Keratinocyte (primary cell): ENCODE results near the gene MAZ. TPM values are rescaled to one million over a fixed set of nuclear protein-coding genes. Genes with fewer than 3 reads are reported as not detected.

Experiments used
- DNase-seq: peaks from one replicate; pipeline ENCODE4 v3.0.0-alpha.2; 2011; ENCODE audit warnings: low read depth, missing footprints, low spot score
- FAIRE-seq: peaks from 2 replicates; lab custom pipeline; 2011; peaks lifted over from hg19 to GRCh38; lab: Jason Lieb, UNC
- H2AFZ ChIP-seq: 2 replicates; pipeline ENCODE4 v1.6.0; 2012; ENCODE audit warnings: low read length, control low read depth, inconsistent platforms; ENCODE audit not compliant: control insufficient read depth
- H3K27ac ChIP-seq: 2 replicates; pipeline ENCODE4 v1.5.1; 2011; ENCODE audit warnings: low read length; ENCODE audit not compliant: control insufficient read depth, insufficient read depth
- H3K27me3 ChIP-seq: 3 replicates; pipeline ENCODE4 v1.6.0; 2011; ENCODE audit warnings: low read length; ENCODE audit not compliant: control insufficient read depth, insufficient read depth; ENCODE audit errors: extremely low read depth
- H3K36me3 ChIP-seq, 2 experiments: 2 replicates in 1 of 2; 3 replicates in 1 of 2; pipeline ENCODE4 v1.5.1; 2011; ENCODE audit warnings: low read length in 2 of 2, mild to moderate bottlenecking in 1 of 2; ENCODE audit not compliant: control insufficient read depth in 2 of 2, insufficient read depth in 2 of 2; ENCODE audit errors: extremely low read depth in 1 of 2
- H3K4me1 ChIP-seq: 3 replicates; pipeline ENCODE4 v1.5.1; 2011; ENCODE audit warnings: low read length; ENCODE audit not compliant: control insufficient read depth, insufficient read depth; ENCODE audit errors: extremely low read depth
- H3K4me2 ChIP-seq: 3 replicates; pipeline ENCODE4 v1.6.0; 2011; ENCODE audit warnings: low read depth, low read length; ENCODE audit not compliant: control insufficient read depth, insufficient read depth; ENCODE audit errors: extremely low read depth
- H3K4me3 ChIP-seq, 3 experiments: fragments of 200-600 bp in 1 of 3; sonication (generic) in 1 of 3; 2 replicates in 2 of 3; 3 replicates in 1 of 3; pipeline ENCODE4 v1.5.1; 2011 to 2016; ENCODE audit warnings: low read length in 3 of 3, mild to moderate bottlenecking in 3 of 3, control low read depth in 2 of 3, inconsistent platforms in 1 of 3, low read depth in 1 of 3, mixed read lengths in 1 of 3, mixed run types in 1 of 3, moderate library complexity in 1 of 3; ENCODE audit not compliant: control insufficient read depth in 2 of 3, insufficient read depth in 2 of 3; ENCODE audit errors: extremely low read depth in 1 of 3
- H3K79me2 ChIP-seq: 2 replicates; pipeline ENCODE4 v1.6.0; 2012; ENCODE audit warnings: low read length; ENCODE audit not compliant: control insufficient read depth, insufficient read depth
- H3K9ac ChIP-seq: 3 replicates; pipeline ENCODE4 v1.6.0; 2011; ENCODE audit warnings: low read length; ENCODE audit not compliant: control insufficient read depth, insufficient read depth; ENCODE audit errors: extremely low read depth
- H3K9me1 ChIP-seq: 3 replicates; pipeline ENCODE4 v1.6.0; 2011; ENCODE audit warnings: low read length; ENCODE audit not compliant: control insufficient read depth, insufficient read depth; ENCODE audit errors: extremely low read depth
- H3K9me3 ChIP-seq: 2 replicates; pipeline ENCODE4 v1.5.1; 2012; ENCODE audit warnings: low read depth, low read length; ENCODE audit not compliant: control insufficient read depth
- H4K20me1 ChIP-seq: 3 replicates; pipeline ENCODE4 v1.6.0; 2011; ENCODE audit warnings: low read length; ENCODE audit not compliant: control insufficient read depth, insufficient read depth; ENCODE audit errors: extremely low read depth
- CTCF ChIP-seq, 3 experiments: IDR thresholded peaks in 1 of 3; conservative IDR thresholded peaks in 1 of 3; optimal IDR thresholded peaks in 1 of 3; 2 replicates in 2 of 3; 3 replicates in 1 of 3; pipeline versions ENCODE3 to v1.5.1; 2011; ENCODE audit warnings: low read length in 3 of 3, mild to moderate bottlenecking in 3 of 3, moderate library complexity in 2 of 3, control low read depth in 1 of 3, inconsistent platforms in 1 of 3; ENCODE audit not compliant: insufficient read depth in 2 of 3; ENCODE audit errors: extremely low read depth in 1 of 3
- EZH2 ChIP-seq: IDR thresholded peaks from one replicate; pipeline ENCODE4 v1.6.1; 2012; ENCODE audit warnings: inconsistent platforms, mild to moderate bottlenecking, low read length, moderate library complexity
- dilution Hi-C: fragments of 300-500 bp; cut with MboI; formaldehyde crosslinking; loops from one replicate; pipeline ENCODE4 v1.7.0; 2020; ENCODE audit warnings: low sequenced_read_pairs; ENCODE audit not compliant: extremely low pct_ligation_motif_present
- polyA plus RNA-seq, 5 experiments: library from polyadenylated mRNA; depleted of rRNA in 3 of 5; stranded (reverse) in 3 of 5; stranded (forward) in 1 of 5; unstranded in 1 of 5; fragments of >200 nt; gene quantifications; 1 replicate in 1 of 5; 2 replicates in 3 of 5; 3 replicates in 1 of 5; pipeline versions ENCODE4 v1.2.1 to v1.2.3, GENCODE V29; 2011 to 2012; ENCODE audit warnings: missing spikeins in 2 of 5, low read depth in 1 of 5, low replicate concordance in 1 of 5
- small RNA-seq, 3 experiments: library from RNA; depleted of rRNA; stranded (forward); fragments of <200 nt; gene quantifications; one replicate each; pipeline ENCODE3, GENCODE V24; 2012; ENCODE audit warnings: low read depth in 3 of 3, low replicate concordance in 1 of 3; ENCODE audit not compliant: insufficient read length in 3 of 3

Gene MAZ
- polyA plus RNA-seq, 1 donor (not counting 4 experiments of a cell fraction or from before 2014, with no cell fraction given), result 48.5 TPM

GRCh38 chr16:29860218-29860617 is 53.9 kb downstream of the MAZ start:
- peaks cover 8% of the 10 kb centered on the region for H3K79me2 ChIP-seq
- no peak for TF ChIP-seq CTCF (optimal IDR thresholded peaks at IDR 0.05 in 1 of 3, IDR thresholded peaks at IDR 0.05 in 1 of 3, conservative IDR thresholded peaks at IDR 0.05 in 1 of 3; ENCODE audit: extremely low read depth in 1 of 3, insufficient read depth in 2 of 3, low read length in 3 of 3)
- no peak for TF ChIP-seq EZH2
- no peak overlapping the region for H3K4me2 ChIP-seq
- no peak overlapping the region for H3K4me3 ChIP-seq
- FAIRE-seq (no peak), DNase-seq (no peak)
- H3K9me1 ChIP-seq, result peaks cover 2% of the 10 kb centered on the region
- dilution Hi-C loops, result no loop called here
- H2AFZ ChIP-seq, result no peak overlapping the region
- H4K20me1 ChIP-seq, result no peaks in the 10 kb centered on the region
- H3K27ac ChIP-seq, result no peak overlapping the region
- H3K9me3 ChIP-seq, result no peaks in the 10 kb centered on the region
- no peaks in the 10 kb centered on the region for H3K27me3 ChIP-seq
- peaks cover 6% of the 10 kb centered on the region for H3K4me1 ChIP-seq
- no peak overlapping the region for H3K9ac ChIP-seq
- peaks cover 9 to 13% of the 10 kb centered on the region in 2 experiments for H3K36me3 ChIP-seq

Small RNAs within 50 kb of the gene (small RNA-seq; reads per million reads assigned to genes)
- gene AC009133.6, result 0 reads per million in 3 experiments
- 0 reads per million in 3 experiments for gene AC120114.4

Other genes with a start within 250 kb of the MAZ start
- 0.01 to 0.07 TPM in 2 of 3 replicates, not detected in the other for gene SPN, start 143.3 kb upstream of the MAZ start, polyA plus RNA-seq
- gene QPRT, start 127.3 kb upstream of the MAZ start, polyA plus RNA-seq, result 8.8 to 21.3 TPM (median 8.9 TPM) in 3 replicates
- not detected in 3 replicates for gene C16orf54, start 60.5 kb upstream of the MAZ start, polyA plus RNA-seq
- 0.01 TPM in 1 of 3 replicates, not detected in the others for gene ZG16, start 28.3 kb upstream of the MAZ start, polyA plus RNA-seq
- 36.3 to 48.3 TPM (median 43.7 TPM) in 3 replicates for gene KIF22, start 15.8 kb upstream of the MAZ start, polyA plus RNA-seq
- not detected in 3 replicates for gene PRRT2, start 5.7 kb downstream of the MAZ start, polyA plus RNA-seq
- gene PAGR1, start 9.6 kb downstream of the MAZ start, polyA plus RNA-seq, result 6.4 to 17.1 TPM (median 13.6 TPM) in 3 replicates
- gene MVP, start 13.9 kb downstream of the MAZ start, polyA plus RNA-seq, result 130 to 213 TPM (median 148 TPM) in 3 replicates
- 49.5 to 94.6 TPM (median 60.0 TPM) in 3 replicates for gene CDIPT, start 56.7 kb downstream of the MAZ start, polyA plus RNA-seq
- gene SEZ6L2, start 93.0 kb downstream of the MAZ start, polyA plus RNA-seq, result 0.68 to 2.5 TPM (median 1.5 TPM) in 3 replicates
- 0.71 to 1.8 TPM (median 0.88 TPM) in 3 replicates for gene ASPHD1, start 94.0 kb downstream of the MAZ start, polyA plus RNA-seq
- gene KCTD13, start 119.7 kb downstream of the MAZ start, polyA plus RNA-seq, result 8.2 to 12.1 TPM (median 9.2 TPM) in 3 replicates
- gene TMEM219, start 155.6 kb downstream of the MAZ start, polyA plus RNA-seq, result 48.5 to 77.2 TPM (median 64.8 TPM) in 3 replicates
- 13.8 to 20.1 TPM (median 15.4 TPM) in 3 replicates for gene TAOK2, start 167.3 kb downstream of the MAZ start, polyA plus RNA-seq
- 4.1 to 4.8 TPM (median 4.6 TPM) in 3 replicates for gene HIRIP3, start 189.1 kb downstream of the MAZ start, polyA plus RNA-seq
- 20.1 to 28.3 TPM (median 26.7 TPM) in 3 replicates for gene INO80E, start 189.7 kb downstream of the MAZ start, polyA plus RNA-seq
- gene DOC2A, start 204.5 kb downstream of the MAZ start, polyA plus RNA-seq, result 0.10 to 0.41 TPM (median 0.26 TPM) in 3 replicates
- not detected in 3 replicates for gene C16orf92, start 216.7 kb downstream of the MAZ start, polyA plus RNA-seq
- 0.08 TPM in 1 of 3 replicates, not detected in the others for gene TLCD3B, start 224.7 kb downstream of the MAZ start, polyA plus RNA-seq